ENCODE results near the gene CAMK4.

DNA sequence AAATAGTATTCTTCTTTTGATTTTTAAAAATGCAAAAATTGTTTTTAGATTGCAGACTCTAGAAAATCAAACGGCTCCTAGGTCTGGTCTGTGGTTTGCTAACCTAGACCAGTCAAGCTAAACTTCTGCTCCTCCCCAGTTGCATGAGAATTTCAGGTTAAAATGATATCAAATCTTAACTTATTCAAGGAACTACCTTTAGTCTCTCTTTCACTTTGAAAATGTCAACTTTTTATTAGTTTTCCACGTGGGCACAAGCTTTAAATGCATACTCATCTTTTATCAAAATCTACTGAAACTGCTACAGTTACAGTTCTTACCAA lies 8.8 kb downstream of the CAMK4 start:
- TF ChIP-seq, protein P1, sequence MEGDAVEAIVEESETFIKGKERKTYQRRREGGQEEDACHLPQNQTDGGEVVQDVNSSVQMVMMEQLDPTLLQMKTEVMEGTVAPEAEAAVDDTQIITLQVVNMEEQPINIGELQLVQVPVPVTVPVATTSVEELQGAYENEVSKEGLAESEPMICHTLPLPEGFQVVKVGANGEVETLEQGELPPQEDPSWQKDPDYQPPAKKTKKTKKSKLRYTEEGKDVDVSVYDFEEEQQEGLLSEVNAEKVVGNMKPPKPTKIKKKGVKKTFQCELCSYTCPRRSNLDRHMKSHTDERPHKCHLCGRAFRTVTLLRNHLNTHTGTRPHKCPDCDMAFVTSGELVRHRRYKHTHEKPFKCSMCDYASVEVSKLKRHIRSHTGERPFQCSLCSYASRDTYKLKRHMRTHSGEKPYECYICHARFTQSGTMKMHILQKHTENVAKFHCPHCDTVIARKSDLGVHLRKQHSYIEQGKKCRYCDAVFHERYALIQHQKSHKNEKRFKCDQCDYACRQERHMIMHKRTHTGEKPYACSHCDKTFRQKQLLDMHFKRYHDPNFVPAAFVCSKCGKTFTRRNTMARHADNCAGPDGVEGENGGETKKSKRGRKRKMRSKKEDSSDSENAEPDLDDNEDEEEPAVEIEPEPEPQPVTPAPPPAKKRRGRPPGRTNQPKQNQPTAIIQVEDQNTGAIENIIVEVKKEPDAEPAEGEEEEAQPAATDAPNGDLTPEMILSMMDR (IDR thresholded peaks at IDR 0.05 in 8 of 11, conservative IDR thresholded peaks at IDR 0.05 in 3 of 11): no peak
- TF ChIP-seq POLR2A (IDR thresholded peaks at IDR 0.05): no peak
